Adrenal gland (tissue), 5 donors: ENCODE results near the gene MTA3.

Experiments used
- POLR2A ChIP-seq, 2 donors: fragments of 450-650 bp; IDR thresholded peaks; one replicate each; pipeline ENCODE4 v1.6.1; 2017; ENCODE audit warnings: antibody characterized with exemption in 2 of 2, mild to moderate bottlenecking in 2 of 2, moderate library complexity in 1 of 2
- TF ChIP-seq, protein P1 (sequence below), 6 experiments: fragments of 450-650 bp in 4 of 6; fragments of 200-600 bp in 2 of 6; sonication (generic) in 1 of 6; IDR thresholded peaks; 1 replicate in 5 of 6; 2 replicates in 1 of 6; pipeline versions ENCODE4 v1.5.1 to v1.8.0; 2016 to 2021; ENCODE audit warnings: antibody characterized with exemption in 6 of 6, mild to moderate bottlenecking in 2 of 6, moderate library complexity in 1 of 6
- donor health status: DM: no; HTN: no; CAD: no.

GRCh38 chr2:42693013-42693615, 124.7 kb downstream of the MTA3 start:
- TF ChIP-seq, protein P1, sequence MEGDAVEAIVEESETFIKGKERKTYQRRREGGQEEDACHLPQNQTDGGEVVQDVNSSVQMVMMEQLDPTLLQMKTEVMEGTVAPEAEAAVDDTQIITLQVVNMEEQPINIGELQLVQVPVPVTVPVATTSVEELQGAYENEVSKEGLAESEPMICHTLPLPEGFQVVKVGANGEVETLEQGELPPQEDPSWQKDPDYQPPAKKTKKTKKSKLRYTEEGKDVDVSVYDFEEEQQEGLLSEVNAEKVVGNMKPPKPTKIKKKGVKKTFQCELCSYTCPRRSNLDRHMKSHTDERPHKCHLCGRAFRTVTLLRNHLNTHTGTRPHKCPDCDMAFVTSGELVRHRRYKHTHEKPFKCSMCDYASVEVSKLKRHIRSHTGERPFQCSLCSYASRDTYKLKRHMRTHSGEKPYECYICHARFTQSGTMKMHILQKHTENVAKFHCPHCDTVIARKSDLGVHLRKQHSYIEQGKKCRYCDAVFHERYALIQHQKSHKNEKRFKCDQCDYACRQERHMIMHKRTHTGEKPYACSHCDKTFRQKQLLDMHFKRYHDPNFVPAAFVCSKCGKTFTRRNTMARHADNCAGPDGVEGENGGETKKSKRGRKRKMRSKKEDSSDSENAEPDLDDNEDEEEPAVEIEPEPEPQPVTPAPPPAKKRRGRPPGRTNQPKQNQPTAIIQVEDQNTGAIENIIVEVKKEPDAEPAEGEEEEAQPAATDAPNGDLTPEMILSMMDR (IDR thresholded peaks at IDR 0.05): no peak
- TF ChIP-seq POLR2A (IDR thresholded peaks at IDR 0.05): no peak
